GM12878 (cell line): ENCODE measurements around the gene SLC26A8.

ENCODE experiments used
- CBX5 ChIP-seq: sonication (generic); IDR thresholded peaks from 2 replicates; pipeline ENCODE4 v1.6.1; 2016; ENCODE audit warnings: low read depth, moderate library complexity, mild to moderate bottlenecking, inconsistent platforms
- CEBPB ChIP-seq, 2 experiments: fragments of 150-350 bp in 1 of 2; IDR thresholded peaks; 2 replicates each; pipeline ENCODE4 v1.6.1; 2012 to 2014; ENCODE audit warnings: low read depth in 2 of 2, low read length in 2 of 2, borderline replicate concordance in 1 of 2, inconsistent platforms in 1 of 2
- CTCF ChIP-seq, 3 experiments: IDR thresholded peaks in 2 of 3; conservative IDR thresholded peaks in 1 of 3; 2 replicates each; pipeline ENCODE4 v1.5.1; 2011; ENCODE audit warnings: low read depth in 3 of 3, low read length in 3 of 3, mild to moderate bottlenecking in 3 of 3, control low read depth in 2 of 3, moderate library complexity in 2 of 3, inconsistent platforms in 1 of 3, mixed read lengths in 1 of 3; ENCODE audit not compliant: control insufficient read depth in 2 of 3, insufficient read depth in 1 of 3; ENCODE audit errors: extremely low read depth in 1 of 3
- EP300 ChIP-seq, 2 experiments: fragments of 150-350 bp in 1 of 2; IDR thresholded peaks; 2 replicates each; pipeline ENCODE4 v1.6.1; 2011 to 2012; ENCODE audit warnings: low read depth in 2 of 2, low read length in 2 of 2, borderline replicate concordance in 1 of 2, improper control_type of control experiment in 1 of 2, inconsistent platforms in 1 of 2; ENCODE audit not compliant: control insufficient read depth in 1 of 2
- PBX3 ChIP-seq: IDR thresholded peaks from 2 replicates; pipeline ENCODE4 v1.6.1; 2011; ENCODE audit warnings: mild to moderate bottlenecking, low read depth, low read length, moderate library complexity; ENCODE audit not compliant: insufficient replicate concordance
- PML ChIP-seq: IDR thresholded peaks from 2 replicates; pipeline ENCODE4 v1.6.1; 2012; ENCODE audit warnings: low read length, inconsistent platforms
- POLR2AphosphoS5 ChIP-seq: IDR thresholded peaks from 2 replicates; pipeline ENCODE4 v1.6.1; 2011; ENCODE audit warnings: mild to moderate bottlenecking, low read length, inconsistent platforms
- REST ChIP-seq: IDR thresholded peaks from 2 replicates; pipeline ENCODE4 v1.6.1; 2012; ENCODE audit warnings: mild to moderate bottlenecking, low read depth, low read length
- SP1 ChIP-seq: IDR thresholded peaks from one replicate; pipeline ENCODE4 v1.6.1; 2011; ENCODE audit warnings: low read depth, low read length
- ZNF274 ChIP-seq: IDR thresholded peaks from one replicate; pipeline ENCODE4 v1.8.0; 2011; ENCODE audit not compliant: insufficient read length, insufficient read depth

GRCh38 chr6:35900448-35900847 lies 124.0 kb downstream of the SLC26A8 start:
- TF ChIP-seq CTCF (IDR thresholded peaks at IDR 0.05 in 2 of 3, conservative IDR thresholded peaks at IDR 0.05 in 1 of 3; ENCODE audit: control insufficient read depth in 2 of 3, extremely low read depth in 1 of 3, insufficient read depth in 1 of 3, low read depth in 3 of 3, low read length in 3 of 3) (no peak), SP1 (no peak), PBX3 (no peak), EP300 (IDR thresholded peaks at IDR 0.05; ENCODE audit: borderline replicate concordance in 1 of 2, control insufficient read depth in 1 of 2, low read depth in 2 of 2, low read length in 2 of 2) (no peak), CBX5 (no peak), REST (no peak), PML (no peak), CEBPB (IDR thresholded peaks at IDR 0.05; ENCODE audit: borderline replicate concordance in 1 of 2, low read depth in 2 of 2, low read length in 2 of 2) (no peak), ZNF274 (no peak), POLR2AphosphoS5 (no peak)
